Measurements from ENCODE around the gene CDH15.

GRCh38 chr16:89138513-89138795, 33.1 kb upstream of the CDH15 start:
- TF ChIP-seq CTCF (IDR thresholded peaks at IDR 0.05) (no peak), POLR2A (IDR thresholded peaks at IDR 0.05) (no peak)

All from Peyer's patch (tissue), 4 donors.